ENCODE measurements around the gene MICB.

- no peak for TF ChIP-seq POLR2A (IDR thresholded peaks at IDR 0.05)
- TF ChIP-seq CTCF (IDR thresholded peaks at IDR 0.05): no peak
- no peak for TF ChIP-seq POLR2AphosphoS5 (IDR thresholded peaks at IDR 0.05)
- no peak for TF ChIP-seq EP300 (IDR thresholded peaks at IDR 0.05)
These were observed 34.1 kb downstream of the MICB start for GRCh38 chr6:31531771-31532643.

All from sigmoid colon (tissue), 4 donors.